Keratinocyte (primary cell): ENCODE results near the gene PIGA.

Experiments used
- EZH2 ChIP-seq: IDR thresholded peaks from one replicate; pipeline ENCODE4 v1.6.1; 2012; ENCODE audit warnings: inconsistent platforms, mild to moderate bottlenecking, low read length, moderate library complexity
- TF ChIP-seq, protein P1 (sequence below), 3 experiments: IDR thresholded peaks in 1 of 3; conservative IDR thresholded peaks in 1 of 3; optimal IDR thresholded peaks in 1 of 3; 2 replicates in 2 of 3; 3 replicates in 1 of 3; pipeline versions ENCODE3 to v1.5.1; 2011; ENCODE audit warnings: low read length in 3 of 3, mild to moderate bottlenecking in 3 of 3, moderate library complexity in 2 of 3, control low read depth in 1 of 3, inconsistent platforms in 1 of 3; ENCODE audit not compliant: insufficient read depth in 2 of 3; ENCODE audit errors: extremely low read depth in 1 of 3

DNA sequence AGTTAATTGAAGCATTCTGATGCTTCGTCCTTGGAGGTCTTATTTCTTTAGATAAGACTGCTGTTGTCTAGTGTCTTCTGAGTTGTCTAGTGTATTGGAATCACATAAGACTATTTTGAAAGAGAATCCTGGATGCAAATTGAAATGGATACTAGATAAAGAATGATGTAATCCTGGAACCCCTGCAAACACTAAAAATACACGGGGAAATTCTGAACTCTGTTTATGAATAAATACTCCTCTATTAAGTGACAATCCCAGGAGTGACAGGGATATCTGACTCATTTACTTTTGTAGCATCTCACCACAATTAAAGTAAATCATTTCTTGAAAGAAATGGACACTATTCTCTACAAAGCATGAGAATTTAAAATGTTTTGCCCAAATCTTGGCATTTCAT is 20.9 kb downstream of the PIGA start:
- TF ChIP-seq, protein P1, sequence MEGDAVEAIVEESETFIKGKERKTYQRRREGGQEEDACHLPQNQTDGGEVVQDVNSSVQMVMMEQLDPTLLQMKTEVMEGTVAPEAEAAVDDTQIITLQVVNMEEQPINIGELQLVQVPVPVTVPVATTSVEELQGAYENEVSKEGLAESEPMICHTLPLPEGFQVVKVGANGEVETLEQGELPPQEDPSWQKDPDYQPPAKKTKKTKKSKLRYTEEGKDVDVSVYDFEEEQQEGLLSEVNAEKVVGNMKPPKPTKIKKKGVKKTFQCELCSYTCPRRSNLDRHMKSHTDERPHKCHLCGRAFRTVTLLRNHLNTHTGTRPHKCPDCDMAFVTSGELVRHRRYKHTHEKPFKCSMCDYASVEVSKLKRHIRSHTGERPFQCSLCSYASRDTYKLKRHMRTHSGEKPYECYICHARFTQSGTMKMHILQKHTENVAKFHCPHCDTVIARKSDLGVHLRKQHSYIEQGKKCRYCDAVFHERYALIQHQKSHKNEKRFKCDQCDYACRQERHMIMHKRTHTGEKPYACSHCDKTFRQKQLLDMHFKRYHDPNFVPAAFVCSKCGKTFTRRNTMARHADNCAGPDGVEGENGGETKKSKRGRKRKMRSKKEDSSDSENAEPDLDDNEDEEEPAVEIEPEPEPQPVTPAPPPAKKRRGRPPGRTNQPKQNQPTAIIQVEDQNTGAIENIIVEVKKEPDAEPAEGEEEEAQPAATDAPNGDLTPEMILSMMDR (optimal IDR thresholded peaks at IDR 0.05 in 1 of 3, IDR thresholded peaks at IDR 0.05 in 1 of 3, conservative IDR thresholded peaks at IDR 0.05 in 1 of 3; ENCODE audit: extremely low read depth in 1 of 3, insufficient read depth in 2 of 3, low read length in 3 of 3): no peak
- TF ChIP-seq EZH2: no peak
